GM12873 (cell line): ENCODE data around the gene COL27A1.

ENCODE experiments used
- CTCF ChIP-seq: IDR thresholded peaks from 2 replicates; pipeline ENCODE4 v1.5.1; 2012; ENCODE audit warnings: low read depth, mild to moderate bottlenecking, moderate library complexity, low read length, control low read depth; ENCODE audit not compliant: insufficient read depth; ENCODE audit errors: missing control alignments

COL27A1 gene

GRCh38 chr9:114166614-114167572 lies 11.6 kb downstream of the COL27A1 start:
- no peak for TF ChIP-seq CTCF

- no peak for TF ChIP-seq CTCF
Observed at GRCh38 chr9:114167591-114168091, 12.3 kb downstream of the COL27A1 start.

- TF ChIP-seq CTCF = no peak
Observed at GRCh38 chr9:114168281-114169028, 13.1 kb downstream of the COL27A1 start.

- TF ChIP-seq CTCF = no peak
Observed at GRCh38 chr9:114169029-114169951, 14.0 kb downstream of the COL27A1 start.

GRCh38 chr9:114169952-114170770 lies 14.8 kb downstream of the COL27A1 start:
- no peak for TF ChIP-seq CTCF

GRCh38 chr9:114170771-114171461 lies 15.6 kb downstream of the COL27A1 start:
- TF ChIP-seq CTCF = no peak
